Gastrocnemius medialis (tissue), 4 donors: ENCODE measurements around the gene PRICKLE3. TPM values are rescaled to one million over a fixed set of nuclear protein-coding genes. Genes with fewer than 3 reads are reported as not detected.
"Not testable (repeated sequence)": the region's sequence is repeated elsewhere in the genome, so short reads cannot be mapped to it uniquely, and the experiment has no call there.

Experiments used
- ATAC-seq, 2 donors: fragments of 150-250 bp; one replicate each; pipeline ENCODE4 v1.9.1; 2016
- DNase-seq, 2 donors: peaks; one replicate each; pipeline ENCODE4 v3.0.0-alpha.2; 2019
- H3K27ac ChIP-seq, 4 donors: fragments of 200-600 bp; sonication (generic); 1 replicate in 1 of 4; 2 replicates in 3 of 4; pipeline ENCODE4 v1.5.1; 2016 to 2018; ENCODE audit warnings: mild to moderate bottlenecking in 2 of 4, moderate library complexity in 1 of 4
- H3K27me3 ChIP-seq, 3 donors: fragments of 200-600 bp; sonication (generic) in 2 of 3; 1 replicate in 1 of 3; 2 replicates in 2 of 3; pipeline versions ENCODE4 v1.5.1 to v1.6.0; 2016 to 2019; ENCODE audit warnings: mild to moderate bottlenecking in 1 of 3, moderate library complexity in 1 of 3
- H3K36me3 ChIP-seq, 2 donors: fragments of 200-600 bp; sonication (generic) in 1 of 2; one replicate each; pipeline ENCODE4 v1.5.1; 2017 to 2018
- H3K4me1 ChIP-seq, 2 donors: fragments of 200-600 bp; sonication (generic) in 1 of 2; one replicate each; pipeline ENCODE4 v1.5.1; 2016 to 2017; ENCODE audit warnings: mild to moderate bottlenecking in 2 of 2
- H3K4me3 ChIP-seq, 4 donors: fragments of 200-600 bp; sonication (generic) in 3 of 4; 1 replicate in 1 of 4; 2 replicates in 3 of 4; pipeline ENCODE4 v1.5.1; 2016 to 2019; ENCODE audit warnings: mild to moderate bottlenecking in 2 of 4
- H3K9me3 ChIP-seq, 3 donors: fragments of 200-600 bp; sonication (generic) in 2 of 3; 1 replicate in 1 of 3; 2 replicates in 2 of 3; pipeline ENCODE4 v1.5.1; 2016 to 2019
- CTCF ChIP-seq, 5 experiments: fragments of 450-650 bp in 3 of 5; fragments of 200-600 bp in 2 of 5; sonication (generic) in 2 of 5; IDR thresholded peaks in 4 of 5; conservative IDR thresholded peaks in 1 of 5; 1 replicate in 4 of 5; 2 replicates in 1 of 5; pipeline ENCODE4 v1.5.1; 2016 to 2019; ENCODE audit warnings: antibody characterized with exemption in 5 of 5, mild to moderate bottlenecking in 3 of 5, moderate library complexity in 3 of 5
- POLR2A ChIP-seq, 2 donors: fragments of 450-650 bp; IDR thresholded peaks; one replicate each; pipeline ENCODE4 v1.6.1; 2017; ENCODE audit warnings: antibody characterized with exemption in 2 of 2, mild to moderate bottlenecking in 2 of 2, moderate library complexity in 2 of 2
- in situ Hi-C, 4 donors: fragments of 200-750 bp; cut with MboI; loops; one replicate each; pipeline versions ENCODE4 v1.15.0 to v1.8.0; 2017; ENCODE audit warnings: low sequenced_read_pairs in 4 of 4
- intact Hi-C: fragments of 100-400 bp; cut with DNase I; formaldehyde crosslinking; loops from one replicate; pipeline ENCODE4 v1.15.1; 2023; ENCODE audit warnings: low total_unique reads
- total RNA-seq, 4 donors: library from RNA; depleted of rRNA; stranded (reverse); fragments of >200 nt; gene quantifications; one replicate each; pipeline versions ENCODE4 v1.1.0 to v1.2.3, GENCODE V29; 2016

Gene PRICKLE3
- total RNA-seq, 4 donors from 2014 or later, result 9.1 to 33.1 (median 21.3) TPM

- no peak for TF ChIP-seq POLR2A (IDR thresholded peaks at IDR 0.05)
- no peak for TF ChIP-seq CTCF (IDR thresholded peaks at IDR 0.05 in 4 of 5, conservative IDR thresholded peaks at IDR 0.05 in 1 of 5)
- Histone ChIP-seq H3K27ac (no peak overlapping the region), H3K36me3 (peaks cover 0 to 19% of the 10 kb centered on the region in 2 donors), H3K4me3 (no peak overlapping the region), H3K27me3 (no peaks in the 10 kb centered on the region), H3K9me3 (no peaks in the 10 kb centered on the region), H3K4me1 (peaks cover 0 to 3% of the 10 kb centered on the region in 2 donors)
- in situ Hi-C loops (no loop called here), intact Hi-C loops (loop anchor here (10.0 kb wide), 1 partner anchor 1691 kb away; the partner anchor contains the start of gene ZNF41)
- no peak for ATAC-seq
- DNase-seq, result no peak
Observed at GRCh38 chrX:49175435-49176274, 10.5 kb downstream of the PRICKLE3 start.

GRCh38 chrX:49174723-49175122 is 11.4 kb downstream of the PRICKLE3 start:
- ATAC-seq (no peak), DNase-seq (no peak)
- Histone ChIP-seq H3K36me3 (peaks cover 0 to 19% of the 10 kb centered on the region in 2 donors), H3K9me3 (no peaks in the 10 kb centered on the region), H3K27ac (no peak overlapping the region), H3K4me3 (no peak overlapping the region), H3K27me3 (no peaks in the 10 kb centered on the region), H3K4me1 (peaks cover 0 to 3% of the 10 kb centered on the region in 2 donors)
- TF ChIP-seq POLR2A (IDR thresholded peaks at IDR 0.05) (no peak), CTCF (IDR thresholded peaks at IDR 0.05 in 4 of 5, conservative IDR thresholded peaks at IDR 0.05 in 1 of 5) (no peak)
- in situ Hi-C loops (no loop called here), intact Hi-C loops (loop anchor here (10.0 kb wide), 1 partner anchor 1690 kb away; the partner anchor contains the start of gene ZNF41)

- H3K9me3 ChIP-seq, in situ Hi-C loops, H3K27me3 ChIP-seq, ATAC-seq, H3K4me3 ChIP-seq, DNase-seq, H3K4me1 ChIP-seq: not testable (repeated sequence)
- intact Hi-C loops, result loop anchor here (10.0 kb wide), 1 partner anchor 1689 kb away; the partner anchor contains the start of gene ZNF41
- Histone ChIP-seq H3K27ac (peak overlapping the region; percentile 88 to 94 (median 90)), H3K36me3 (peaks cover 0 to 19% of the 10 kb centered on the region in 2 donors)
Observed at GRCh38 chrX:49173544-49173943, 12.6 kb downstream of the PRICKLE3 start.

- intact Hi-C loops (loop anchor here (10.0 kb wide), 1 partner anchor 1688 kb away; the partner anchor contains the start of gene ZNF41), in situ Hi-C loops (no loop called here)
- Histone ChIP-seq H3K4me3 (peak overlapping the region; percentile 63 to 74 (median 64)), H3K9me3 (no peaks in the 10 kb centered on the region), H3K27me3 (no peaks in the 10 kb centered on the region), H3K36me3 (peaks cover 0 to 19% of the 10 kb centered on the region in 2 donors), H3K27ac (peak overlapping the region; percentile 88 to 94 (median 90)), H3K4me1 (peaks cover 6 to 12% of the 10 kb centered on the region in 2 donors)
- TF ChIP-seq CTCF (IDR thresholded peaks at IDR 0.05 in 4 of 5, conservative IDR thresholded peaks at IDR 0.05 in 1 of 5) (no peak), POLR2A (IDR thresholded peaks at IDR 0.05) (peak; percentile 46 to 51)
- DNase-seq (peak; percentile 41 to 77), ATAC-seq (peak; percentile 72 to 82)
Observed at GRCh38 chrX:49172280-49172780, 13.8 kb downstream of the PRICKLE3 start.

- TF ChIP-seq CTCF (IDR thresholded peaks at IDR 0.05 in 4 of 5, conservative IDR thresholded peaks at IDR 0.05 in 1 of 5) (no peak), POLR2A (IDR thresholded peaks at IDR 0.05) (peak in 1 of 2 donors; percentile 53)
- intact Hi-C loops, result loop anchor here (10.0 kb wide), 1 partner anchor 1687 kb away; the partner anchor contains the start of gene ZNF41
- Histone ChIP-seq H3K36me3 (peaks cover 0 to 19% of the 10 kb centered on the region in 2 donors), H3K27ac (peak within 1 kb of the TSS; percentile 88 to 94 (median 90)), H3K9me3 (no peaks in the 10 kb centered on the region), H3K4me1 (peaks cover 6 to 12% of the 10 kb centered on the region in 2 donors), H3K27me3 (no peaks in the 10 kb centered on the region), H3K4me3 (peak within 1 kb of the TSS; percentile 63 to 74 (median 64))
- ATAC-seq (peak; percentile 28 to 34), DNase-seq (peak in 1 of 2 donors; percentile 53)
- in situ Hi-C loops, result no loop called here
Observed at GRCh38 chrX:49171752-49172279, 14.4 kb downstream of the PRICKLE3 start, which contains the start of gene PLP2. PLP2 (plus strand) TSS chrX:49171898; CDS start chrX:49172001, 103 bp downstream.
